ENCODE data around the gene WDR90. TPM values are rescaled to one million over a fixed set of nuclear protein-coding genes. Genes with fewer than 3 reads are reported as not detected.

Gene WDR90
- total and polyA plus RNA-seq, 4 donors: 7.5 to 60.9 (median 23.4) TPM

GRCh38 chr16:625117-625976 is 23.8 kb upstream of the WDR90 start:
- WGBS, 2 donors: 93% methylated on average over 34 to 37 of the region's 37 CpGs
- intact Hi-C loops (cut with DNase I): no loop called here
- Histone ChIP-seq H3K4me1 (ENCODE audit: control insufficient read depth in 1 of 2, insufficient read depth in 2 of 2, low read length in 2 of 2) (no peaks in the 10 kb centered on the region), H3K4me3 (ENCODE audit: low read length in 2 of 2) (no peak overlapping the region), H3K36me3 (ENCODE audit: control insufficient read depth in 1 of 2, insufficient read depth in 2 of 2, low read length in 1 of 2) (no peaks in the 10 kb centered on the region), H3K27me3 (ENCODE audit: control insufficient read depth in 1 of 2, insufficient read depth in 2 of 2, low read length in 1 of 2) (no peaks in the 10 kb centered on the region), H3K27ac (ENCODE audit: low read depth in 1 of 2, low read length in 2 of 2) (no peak overlapping the region), H3K9me3 (ENCODE audit: control insufficient read depth, low read length) (no peaks in the 10 kb centered on the region)
- ATAC-seq (ENCODE audit: low FRiP score): no peak
- DNase-seq: no peak

- peak in 1 of 2 donors; percentile 41 for DNase-seq
- Histone ChIP-seq H3K4me1 (ENCODE audit: control insufficient read depth in 1 of 2, insufficient read depth in 2 of 2, low read length in 2 of 2) (no peaks in the 10 kb centered on the region), H3K27ac (ENCODE audit: low read depth in 1 of 2, low read length in 2 of 2) (no peak overlapping the region), H3K36me3 (ENCODE audit: control insufficient read depth in 1 of 2, insufficient read depth in 2 of 2, low read length in 1 of 2) (no peaks in the 10 kb centered on the region), H3K27me3 (ENCODE audit: control insufficient read depth in 1 of 2, insufficient read depth in 2 of 2, low read length in 1 of 2) (no peaks in the 10 kb centered on the region), H3K4me3 (ENCODE audit: low read length in 2 of 2) (no peak overlapping the region), H3K9me3 (ENCODE audit: control insufficient read depth, low read length) (no peaks in the 10 kb centered on the region)
- intact Hi-C loops (cut with DNase I): no loop called here
- no peak for ATAC-seq (ENCODE audit: low FRiP score)
- 93 to 96% methylated on average over 35 of the region's 35 CpGs for WGBS, 2 donors
Observed at GRCh38 chr16:625977-626765, 23.0 kb upstream of the WDR90 start.

- no peak overlapping the region for H3K27ac ChIP-seq (ENCODE audit: low read depth in 1 of 2, low read length in 2 of 2)
- no peaks in the 10 kb centered on the region for H3K27me3 ChIP-seq (ENCODE audit: control insufficient read depth in 1 of 2, insufficient read depth in 2 of 2, low read length in 1 of 2)
- 85 to 86% methylated on average over 27 to 29 of the region's 29 CpGs for WGBS, 2 donors
- H3K9me3 ChIP-seq (ENCODE audit: control insufficient read depth, low read length): no peaks in the 10 kb centered on the region
- H3K36me3 ChIP-seq (ENCODE audit: control insufficient read depth in 1 of 2, insufficient read depth in 2 of 2, low read length in 1 of 2): no peaks in the 10 kb centered on the region
- DNase-seq (peak; percentile 68 to 81), ATAC-seq (ENCODE audit: low FRiP score) (no peak)
- H3K4me1 ChIP-seq (ENCODE audit: control insufficient read depth in 1 of 2, insufficient read depth in 2 of 2, low read length in 2 of 2): no peaks in the 10 kb centered on the region
- intact Hi-C loops (cut with DNase I): no loop called here
- no peak overlapping the region for H3K4me3 ChIP-seq (ENCODE audit: low read length in 2 of 2)
Observed at GRCh38 chr16:626787-627453, 22.2 kb upstream of the WDR90 start.

- H3K36me3 ChIP-seq (ENCODE audit: control insufficient read depth in 1 of 2, insufficient read depth in 2 of 2, low read length in 1 of 2): no peaks in the 10 kb centered on the region
- ATAC-seq (ENCODE audit: low FRiP score) (no peak), DNase-seq (peak; percentile 56 to 75)
- H3K4me1 ChIP-seq (ENCODE audit: control insufficient read depth in 1 of 2, insufficient read depth in 2 of 2, low read length in 2 of 2): no peaks in the 10 kb centered on the region
- H3K4me3 ChIP-seq (ENCODE audit: low read length in 2 of 2): no peak overlapping the region
- WGBS, 2 donors: 85 to 88% methylated on average over 50 of the region's 50 CpGs
- no peaks in the 10 kb centered on the region for H3K27me3 ChIP-seq (ENCODE audit: control insufficient read depth in 1 of 2, insufficient read depth in 2 of 2, low read length in 1 of 2)
- no peak overlapping the region for H3K27ac ChIP-seq (ENCODE audit: low read depth in 1 of 2, low read length in 2 of 2)
- intact Hi-C loops (cut with DNase I): no loop called here
- H3K9me3 ChIP-seq (ENCODE audit: control insufficient read depth, low read length): no peaks in the 10 kb centered on the region
Observed at GRCh38 chr16:627454-628239, 21.5 kb upstream of the WDR90 start.

GRCh38 chr16:628321-629061 is 20.7 kb upstream of the WDR90 start:
- Histone ChIP-seq H3K27me3 (ENCODE audit: control insufficient read depth in 1 of 2, insufficient read depth in 2 of 2, low read length in 1 of 2) (no peaks in the 10 kb centered on the region), H3K36me3 (ENCODE audit: control insufficient read depth in 1 of 2, insufficient read depth in 2 of 2, low read length in 1 of 2) (no peaks in the 10 kb centered on the region), H3K4me3 (ENCODE audit: low read length in 2 of 2) (no peak overlapping the region), H3K4me1 (ENCODE audit: control insufficient read depth in 1 of 2, insufficient read depth in 2 of 2, low read length in 2 of 2) (no peaks in the 10 kb centered on the region), H3K9me3 (ENCODE audit: control insufficient read depth, low read length) (no peaks in the 10 kb centered on the region), H3K27ac (ENCODE audit: low read depth in 1 of 2, low read length in 2 of 2) (no peak overlapping the region)
- intact Hi-C loops (cut with DNase I): no loop called here
- peak in 1 of 2 donors; percentile 50 for DNase-seq
- 90% methylated on average over 33 of the region's 33 CpGs for WGBS, 2 donors
- no peak for ATAC-seq (ENCODE audit: low FRiP score)

- peaks cover 0 to 2% of the 10 kb centered on the region in 2 donors for H3K36me3 ChIP-seq (ENCODE audit: control insufficient read depth in 1 of 2, insufficient read depth in 2 of 2, low read length in 1 of 2)
- no peak overlapping the region for H3K4me3 ChIP-seq (ENCODE audit: low read length in 2 of 2)
- H3K27ac ChIP-seq (ENCODE audit: low read depth in 1 of 2, low read length in 2 of 2): no peak overlapping the region
- WGBS, 2 donors: 71 to 73% methylated on average over 29 of the region's 29 CpGs
- ATAC-seq (ENCODE audit: low FRiP score) (peak; percentile 8), DNase-seq (peak in 1 of 2 donors; percentile 45)
- intact Hi-C loops (cut with DNase I): no loop called here
- H3K4me1 ChIP-seq (ENCODE audit: control insufficient read depth in 1 of 2, insufficient read depth in 2 of 2, low read length in 2 of 2): no peaks in the 10 kb centered on the region
- H3K9me3 ChIP-seq (ENCODE audit: control insufficient read depth, low read length): no peaks in the 10 kb centered on the region
- H3K27me3 ChIP-seq (ENCODE audit: control insufficient read depth in 1 of 2, insufficient read depth in 2 of 2, low read length in 1 of 2): no peaks in the 10 kb centered on the region
Observed at GRCh38 chr16:629185-629832, 19.9 kb upstream of the WDR90 start.

- no peaks in the 10 kb centered on the region for H3K4me1 ChIP-seq (ENCODE audit: control insufficient read depth in 1 of 2, insufficient read depth in 2 of 2, low read length in 2 of 2)
- H3K36me3 ChIP-seq (ENCODE audit: control insufficient read depth in 1 of 2, insufficient read depth in 2 of 2, low read length in 1 of 2): peaks cover 0 to 2% of the 10 kb centered on the region in 2 donors
- intact Hi-C loops (cut with DNase I): no loop called here
- no peak for ATAC-seq (ENCODE audit: low FRiP score)
- H3K27ac ChIP-seq (ENCODE audit: low read depth in 1 of 2, low read length in 2 of 2): no peak overlapping the region
- no peaks in the 10 kb centered on the region for H3K9me3 ChIP-seq (ENCODE audit: control insufficient read depth, low read length)
- no peak overlapping the region for H3K4me3 ChIP-seq (ENCODE audit: low read length in 2 of 2)
- WGBS, 2 donors: 51 to 65% methylated on average over 11 of the region's 11 CpGs
- no peak for DNase-seq
- H3K27me3 ChIP-seq (ENCODE audit: control insufficient read depth in 1 of 2, insufficient read depth in 2 of 2, low read length in 1 of 2): no peaks in the 10 kb centered on the region
Observed at GRCh38 chr16:629833-630248, 19.3 kb upstream of the WDR90 start.
